OCI-LY1 (cell line): ENCODE results near the gene NHLRC4.

Experiments
- H2AFZ ChIP-seq: fragments of 200-600 bp; sonication (generic), shearing (Covaris generic); 2 replicates; pipeline ENCODE4 v1.6.0; 2014; ENCODE audit warnings: antibody characterized with exemption, mild to moderate bottlenecking, low read length
- H3F3A ChIP-seq: fragments of 200-600 bp; sonication (generic), shearing (Covaris generic); 2 replicates; pipeline ENCODE4 v1.6.0; 2014; ENCODE audit warnings: mild to moderate bottlenecking, antibody characterized with exemption, low read length, moderate library complexity; ENCODE audit not compliant: insufficient read depth
- H3K27ac ChIP-seq: fragments of 200-600 bp; sonication (generic); 2 replicates; pipeline ENCODE4 v1.5.1; 2014; ENCODE audit warnings: low read length, mixed run types, mild to moderate bottlenecking, low read depth; ENCODE audit not compliant: poor library complexity, severe bottlenecking
- H3K27me3 ChIP-seq: fragments of 200-600 bp; sonication (generic); 2 replicates; pipeline ENCODE4 v1.6.0; 2014; ENCODE audit warnings: antibody characterized with exemption, mild to moderate bottlenecking, low read length, moderate library complexity; ENCODE audit not compliant: insufficient read depth
- H3K36me3 ChIP-seq: fragments of 200-600 bp; sonication (generic); 2 replicates; pipeline ENCODE4 v1.6.1; 2014; ENCODE audit warnings: mild to moderate bottlenecking, antibody characterized with exemption, low read length, moderate library complexity, mixed read lengths; ENCODE audit not compliant: insufficient read depth
- H3K4me1 ChIP-seq: fragments of 200-600 bp; sonication (generic); 2 replicates; pipeline ENCODE4 v1.5.1; 2014; ENCODE audit warnings: mild to moderate bottlenecking, low read length, moderate library complexity; ENCODE audit not compliant: insufficient read depth, severe bottlenecking
- H3K4me2 ChIP-seq: fragments of 200-600 bp; sonication (generic), shearing (Covaris generic); 2 replicates; pipeline ENCODE4 v1.6.1; 2014; ENCODE audit warnings: low read length
- H3K4me3 ChIP-seq: fragments of 200-600 bp; sonication (generic); 2 replicates; pipeline ENCODE4 v1.5.1; 2014; ENCODE audit warnings: low read length, low read depth, mild to moderate bottlenecking, mixed read lengths; ENCODE audit not compliant: poor library complexity, severe bottlenecking
- H3K79me2 ChIP-seq: fragments of 200-600 bp; shearing (Covaris generic); 2 replicates; pipeline ENCODE4 v1.6.1; 2016; ENCODE audit warnings: mixed run types, low read length, mixed read lengths; ENCODE audit not compliant: insufficient read depth
- H3K9ac ChIP-seq: fragments of 200-600 bp; sonication (generic), shearing (Covaris generic); 2 replicates; pipeline ENCODE4 v1.6.1; 2014; ENCODE audit warnings: mild to moderate bottlenecking, low read length, mixed read lengths
- H3K9me2 ChIP-seq: fragments of 200-600 bp; sonication (generic), shearing (Covaris generic); 2 replicates; pipeline ENCODE4 v1.6.1; 2014; ENCODE audit warnings: low read depth, mild to moderate bottlenecking, low read length, mixed read lengths
- H3K9me3 ChIP-seq: fragments of 200-600 bp; shearing (Covaris generic); 2 replicates; pipeline ENCODE4 v1.6.1; 2014; ENCODE audit warnings: low read length, mixed read lengths
- H4K20me1 ChIP-seq: fragments of 200-600 bp; sonication (generic), shearing (Covaris generic); 2 replicates; pipeline ENCODE4 v1.6.0; 2016; ENCODE audit warnings: mild to moderate bottlenecking, low read length; ENCODE audit not compliant: insufficient read depth
- EZH2 ChIP-seq: fragments of 200-600 bp; sonication (generic), shearing (Covaris generic); IDR thresholded peaks from 2 replicates; pipeline ENCODE4 v1.8.0; 2017; ENCODE audit warnings: borderline replicate concordance, mixed run types, mild to moderate bottlenecking, antibody characterized with exemption, low read length, moderate library complexity, mixed read lengths
- TF ChIP-seq, protein P1 (sequence below): fragments of 200-600 bp; sonication (generic), shearing (Covaris generic); IDR thresholded peaks from 2 replicates; pipeline ENCODE4 v1.5.1; 2017; ENCODE audit warnings: mild to moderate bottlenecking, antibody characterized with exemption, low read length, moderate library complexity, mixed read lengths

Gene NHLRC4

DNA sequence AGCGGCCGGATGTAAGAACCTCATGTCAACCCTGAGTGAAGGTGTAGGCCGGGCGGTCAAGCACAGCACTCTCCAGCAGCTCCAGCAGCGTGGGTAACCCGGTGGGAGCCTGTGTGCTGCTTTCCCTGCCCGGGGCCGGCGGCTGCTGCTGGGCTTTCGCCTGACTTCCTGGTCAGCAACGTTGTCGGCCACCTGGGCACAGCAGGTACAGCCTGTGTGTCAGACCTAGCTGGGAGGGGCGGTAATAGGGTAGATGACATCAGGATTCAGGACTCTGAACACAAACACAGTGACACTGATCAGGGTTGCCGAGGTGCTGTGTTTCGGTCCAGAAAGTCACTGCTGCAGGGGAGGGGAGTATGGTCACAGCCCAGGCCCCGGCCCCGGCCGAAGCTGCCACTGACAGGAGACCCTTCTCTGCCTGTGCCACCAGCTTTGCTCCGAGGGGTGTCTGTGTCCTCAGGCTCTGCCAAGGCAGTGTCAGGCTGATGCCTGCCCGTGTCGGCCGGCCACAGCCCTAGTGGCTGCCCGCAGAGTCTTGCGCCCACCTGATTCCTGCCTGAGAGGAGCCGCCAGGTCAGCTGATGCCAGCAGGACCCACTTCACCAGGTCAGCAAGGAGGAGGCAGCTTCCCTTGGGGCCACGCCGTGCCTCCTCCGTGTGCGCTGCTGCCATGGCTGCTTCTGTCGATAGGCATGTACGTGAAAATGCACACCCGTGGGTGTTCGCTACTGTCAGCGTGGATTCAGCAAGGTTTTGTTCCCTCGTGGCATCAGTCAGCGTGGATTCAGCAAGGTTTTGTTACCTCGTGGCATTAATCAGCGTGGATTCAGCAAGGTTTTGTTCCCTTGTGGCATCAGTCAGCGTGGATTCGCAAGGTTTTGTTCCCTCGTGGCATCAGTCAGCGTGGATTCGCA lies 32.3 kb downstream of the NHLRC4 start:
- Histone ChIP-seq H3K9ac (no peak overlapping the region), H3K4me2 (no peak overlapping the region), H3K4me1 (no peaks in the 10 kb centered on the region), H3K36me3 (peaks cover 3% of the 10 kb centered on the region; the same call in 1 of the 2 replicates), H3K27ac (no peak overlapping the region), H3K79me2 (no peaks in the 10 kb centered on the region), H3K9me3 (no peaks in the 10 kb centered on the region), H3K27me3 (no peaks in the 10 kb centered on the region), H3K4me3 (no peak overlapping the region), H2AFZ (no peak overlapping the region), H3K9me2 (no peaks in the 10 kb centered on the region), H3F3A (no peaks in the 10 kb centered on the region), H4K20me1 (no peaks in the 10 kb centered on the region)
- TF ChIP-seq, protein P1, sequence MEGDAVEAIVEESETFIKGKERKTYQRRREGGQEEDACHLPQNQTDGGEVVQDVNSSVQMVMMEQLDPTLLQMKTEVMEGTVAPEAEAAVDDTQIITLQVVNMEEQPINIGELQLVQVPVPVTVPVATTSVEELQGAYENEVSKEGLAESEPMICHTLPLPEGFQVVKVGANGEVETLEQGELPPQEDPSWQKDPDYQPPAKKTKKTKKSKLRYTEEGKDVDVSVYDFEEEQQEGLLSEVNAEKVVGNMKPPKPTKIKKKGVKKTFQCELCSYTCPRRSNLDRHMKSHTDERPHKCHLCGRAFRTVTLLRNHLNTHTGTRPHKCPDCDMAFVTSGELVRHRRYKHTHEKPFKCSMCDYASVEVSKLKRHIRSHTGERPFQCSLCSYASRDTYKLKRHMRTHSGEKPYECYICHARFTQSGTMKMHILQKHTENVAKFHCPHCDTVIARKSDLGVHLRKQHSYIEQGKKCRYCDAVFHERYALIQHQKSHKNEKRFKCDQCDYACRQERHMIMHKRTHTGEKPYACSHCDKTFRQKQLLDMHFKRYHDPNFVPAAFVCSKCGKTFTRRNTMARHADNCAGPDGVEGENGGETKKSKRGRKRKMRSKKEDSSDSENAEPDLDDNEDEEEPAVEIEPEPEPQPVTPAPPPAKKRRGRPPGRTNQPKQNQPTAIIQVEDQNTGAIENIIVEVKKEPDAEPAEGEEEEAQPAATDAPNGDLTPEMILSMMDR = no peak
- no peak for TF ChIP-seq EZH2

DNA sequence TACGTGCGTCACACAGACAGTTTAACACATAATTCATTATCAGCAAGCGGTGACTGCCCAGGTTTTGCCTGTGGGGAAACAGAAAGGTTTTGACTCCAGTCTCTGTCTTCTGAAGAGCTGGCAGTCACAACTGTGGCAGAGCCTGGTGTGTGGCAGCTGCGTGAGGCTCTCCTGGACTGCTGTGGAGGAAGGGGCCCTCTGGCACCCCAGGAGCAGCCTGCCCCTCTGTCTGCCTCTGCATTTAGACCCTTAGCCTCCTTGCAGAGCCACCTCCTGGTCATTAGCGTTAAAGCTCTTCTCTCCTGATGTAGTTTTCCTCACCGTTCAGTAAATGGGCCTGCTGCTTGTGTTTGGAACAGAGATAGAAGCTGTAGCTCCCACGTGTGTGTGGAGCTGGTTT lies 34.0 kb downstream of the NHLRC4 start:
- H3K9me2 ChIP-seq = no peaks in the 10 kb centered on the region
- H4K20me1 ChIP-seq = no peaks in the 10 kb centered on the region
- H3K4me1 ChIP-seq = no peaks in the 10 kb centered on the region
- no peak overlapping the region for H3K27ac ChIP-seq
- TF ChIP-seq, protein P1 = peak; percentile 57
- no peak for TF ChIP-seq EZH2
- H3K79me2 ChIP-seq = no peaks in the 10 kb centered on the region
- no peak overlapping the region for H3K4me2 ChIP-seq
- H3K9me3 ChIP-seq = peaks cover 4% of the 10 kb centered on the region; the same call in 1 of the 2 replicates
- no peak overlapping the region for H3K4me3 ChIP-seq
- H3K27me3 ChIP-seq = no peaks in the 10 kb centered on the region
- H3K36me3 ChIP-seq = peaks cover 3% of the 10 kb centered on the region
- no peak overlapping the region for H2AFZ ChIP-seq
- no peak overlapping the region for H3K9ac ChIP-seq
- no peaks in the 10 kb centered on the region for H3F3A ChIP-seq

DNA sequence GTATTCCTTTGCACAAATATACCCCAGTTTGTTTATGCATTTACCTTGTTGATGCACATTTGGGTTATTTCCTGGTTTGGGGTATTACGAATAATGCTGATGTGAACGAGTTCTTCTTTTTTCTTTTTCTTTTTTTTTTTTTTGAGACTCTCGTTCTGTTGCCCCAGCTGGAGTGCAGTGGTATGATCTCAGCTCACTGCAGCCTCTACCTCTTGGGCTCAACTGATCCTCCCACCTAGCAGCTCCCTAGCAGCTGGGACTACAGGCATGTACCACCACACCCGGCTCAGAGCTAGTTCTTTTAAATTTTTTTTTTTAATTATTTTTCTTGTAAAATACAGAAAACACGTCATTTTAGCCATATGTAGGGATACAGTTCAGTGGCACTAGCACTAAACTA lies 37.1 kb downstream of the NHLRC4 start:
- no peak overlapping the region for H3K4me2 ChIP-seq
- H3K4me1 ChIP-seq = no peaks in the 10 kb centered on the region
- H3K79me2 ChIP-seq = no peaks in the 10 kb centered on the region
- H3F3A ChIP-seq = no peaks in the 10 kb centered on the region
- no peak overlapping the region for H3K27ac ChIP-seq
- peaks cover 4% of the 10 kb centered on the region; the same call in 1 of the 2 replicates for H3K9me3 ChIP-seq
- peaks cover 8% of the 10 kb centered on the region for H3K36me3 ChIP-seq
- no peaks in the 10 kb centered on the region for H3K9me2 ChIP-seq
- H3K27me3 ChIP-seq = no peaks in the 10 kb centered on the region; the same call in 1 of the 2 replicates
- TF ChIP-seq, protein P1 = no peak
- no peak for TF ChIP-seq EZH2
- H3K4me3 ChIP-seq = no peak overlapping the region
- no peaks in the 10 kb centered on the region for H4K20me1 ChIP-seq
- no peak overlapping the region for H3K9ac ChIP-seq
- no peak overlapping the region for H2AFZ ChIP-seq
